T-helper 2 cell treated with Interferon-gamma antibody and Interleukin-4, amounts not matched to agents 100 ng/mL and 5 ng/mL, for 36 hours (primary cell): ENCODE measurements around the gene NFILZ. TPM values are rescaled to one million over a fixed set of nuclear protein-coding genes. Genes with fewer than 3 reads are reported as not detected.

Experiments used
- total RNA-seq: library from RNA; stranded (reverse); gene quantifications from 2 replicates; pipeline ENCODE4 v1.2.3, GENCODE V29; 2022

Gene NFILZ
- total RNA-seq, 1 donor from 2014 or later, result not detected

Other genes starting within 250 kb of the NFILZ start
- gene RAB11B, start 240.3 kb upstream of the NFILZ start, total RNA-seq, result 98.3 and 99.9 TPM in 2 replicates
- 16.9 and 17.5 TPM in 2 replicates for gene MARCHF2, start 217.3 kb upstream of the NFILZ start, total RNA-seq
- gene HNRNPM, start 185.7 kb upstream of the NFILZ start, total RNA-seq, result 323 and 328 TPM in 2 replicates
- 1.4 and 2.5 TPM in 2 replicates for gene PRAM1, start 128.0 kb upstream of the NFILZ start, total RNA-seq
- gene ZNF414, start 116.5 kb upstream of the NFILZ start, total RNA-seq, result 32.7 and 38.4 TPM in 2 replicates
- gene MYO1F, start 53.2 kb upstream of the NFILZ start, total RNA-seq, result 385 and 386 TPM in 2 replicates
- 6.4 and 8.4 TPM in 2 replicates for gene ADAMTS10, start 19.9 kb upstream of the NFILZ start, total RNA-seq
- gene ACTL9, start 68.2 kb downstream of the NFILZ start, total RNA-seq, result not detected in 2 replicates
- gene OR2Z1, start 91.0 kb downstream of the NFILZ start, total RNA-seq, result not detected in 2 replicates
- 17.5 and 19.3 TPM in 2 replicates for gene ZNF558, start 201.7 kb downstream of the NFILZ start, total RNA-seq
- gene MBD3L1, start 201.7 kb downstream of the NFILZ start, total RNA-seq, result not detected in 2 replicates